ENCODE data around the gene ALG14. TPM values are rescaled to one million over a fixed set of nuclear protein-coding genes. Genes with fewer than 3 reads are reported as not detected.

Gene ALG14
- total RNA-seq, 1 experiment from 2014 or later: 5.7 TPM

GRCh38 chr1:94931254-94931841, 141.4 kb downstream of the ALG14 start:
- Histone ChIP-seq H3K9me2 (ENCODE audit: insufficient read depth) (no peaks in the 10 kb centered on the region), H3K36me3 (ENCODE audit: control insufficient read depth in 1 of 2, insufficient read depth in 2 of 2, low read length in 2 of 2) (no peaks in the 10 kb centered on the region), H2AFZ (ENCODE audit: low read depth, low read length, poor library complexity, severe bottlenecking) (no peak overlapping the region), H3K4me2 (ENCODE audit: low read length) (no peak overlapping the region), H4K20me1 (ENCODE audit: insufficient read depth) (no peaks in the 10 kb centered on the region), H3K79me2 (ENCODE audit: insufficient read depth, low read length) (peaks cover 3% of the 10 kb centered on the region; the same call in 1 of the 2 replicates), H3K27ac (ENCODE audit: low read depth, low read length) (no peak overlapping the region), H3K4me1 (ENCODE audit: control insufficient read depth in 1 of 2, insufficient read depth in 2 of 2, low read length in 2 of 2) (peaks cover 4 to 14% of the 10 kb centered on the region in 2 experiments; a peak in 3 of 4 replicates), H3K9me3 (ENCODE audit: control insufficient read depth in 1 of 2, insufficient read depth in 1 of 2, low read depth in 1 of 2, low read length in 2 of 2) (no peaks in the 10 kb centered on the region), H3K27me3 (ENCODE audit: insufficient read depth, low read length) (no peaks in the 10 kb centered on the region), H3K9ac (ENCODE audit: low read length) (no peak overlapping the region), H3K4me3 (replicated peaks in 1 of 2; ENCODE audit: low read depth in 1 of 2, low read length in 2 of 2) (no peak overlapping the region)
- intact Hi-C loops (cut with micrococcal nuclease): no loop called here
- CTCF ChIA-PET: no interaction called here
- TF ChIP-seq ATF3 (IDR thresholded peaks at IDR 0.05) (no peak), YY1 (IDR thresholded peaks at IDR 0.05; ENCODE audit: extremely low read depth, insufficient replicate concordance, low read depth, low read length) (no peak), TCF7L2 (IDR thresholded peaks at IDR 0.05; ENCODE audit: borderline replicate concordance, extremely low read depth, insufficient read depth, insufficient read length) (no peak), ZFX (IDR thresholded peaks at IDR 0.05) (no peak), ZBTB33 (IDR thresholded peaks at IDR 0.05; ENCODE audit: extremely low read depth, insufficient replicate concordance, low read length) (no peak), CTCF (IDR thresholded peaks at IDR 0.05 in 2 of 3, conservative IDR thresholded peaks at IDR 0.05 in 1 of 3; ENCODE audit: borderline replicate concordance in 1 of 3, insufficient read depth in 1 of 3, low read depth in 2 of 3, low read length in 2 of 3) (no peak), JUND (IDR thresholded peaks at IDR 0.05) (no peak), CBX3 (IDR thresholded peaks at IDR 0.05; ENCODE audit: low read depth) (no peak)
- BruUV-seq (replicated peaks): no TSS peak
- ATAC-seq (no peak), DNase-seq (ENCODE audit: low read depth, low spot score) (no peak)
- POLR2A ChIA-PET: no interaction called here
- RAD21 ChIA-PET (ENCODE audit: low non-redundant PET in 1 of 2, low total read pairs in 2 of 2, uncharacterized antibody in 2 of 2, unreplicated experiment in 2 of 2): no interaction called here

All from HCT116 (cell line).